Keratinocyte (primary cell): ENCODE measurements around the gene KIF21A. TPM values are rescaled to one million over a fixed set of nuclear protein-coding genes. Genes with fewer than 3 reads are reported as not detected.

Experiments
- DNase-seq: peaks from one replicate; pipeline ENCODE4 v3.0.0-alpha.2; 2011; ENCODE audit warnings: low read depth, missing footprints, low spot score
- FAIRE-seq: peaks from 2 replicates; lab custom pipeline; 2011; peaks lifted over from hg19 to GRCh38; lab: Jason Lieb, UNC
- H2AFZ ChIP-seq: 2 replicates; pipeline ENCODE4 v1.6.0; 2012; ENCODE audit warnings: low read length, control low read depth, inconsistent platforms; ENCODE audit not compliant: control insufficient read depth
- H3K27ac ChIP-seq: 2 replicates; pipeline ENCODE4 v1.5.1; 2011; ENCODE audit warnings: low read length; ENCODE audit not compliant: control insufficient read depth, insufficient read depth
- H3K27me3 ChIP-seq: 3 replicates; pipeline ENCODE4 v1.6.0; 2011; ENCODE audit warnings: low read length; ENCODE audit not compliant: control insufficient read depth, insufficient read depth; ENCODE audit errors: extremely low read depth
- H3K36me3 ChIP-seq, 2 experiments: 2 replicates in 1 of 2; 3 replicates in 1 of 2; pipeline ENCODE4 v1.5.1; 2011; ENCODE audit warnings: low read length in 2 of 2, mild to moderate bottlenecking in 1 of 2; ENCODE audit not compliant: control insufficient read depth in 2 of 2, insufficient read depth in 2 of 2; ENCODE audit errors: extremely low read depth in 1 of 2
- H3K4me1 ChIP-seq: 3 replicates; pipeline ENCODE4 v1.5.1; 2011; ENCODE audit warnings: low read length; ENCODE audit not compliant: control insufficient read depth, insufficient read depth; ENCODE audit errors: extremely low read depth
- H3K4me2 ChIP-seq: 3 replicates; pipeline ENCODE4 v1.6.0; 2011; ENCODE audit warnings: low read depth, low read length; ENCODE audit not compliant: control insufficient read depth, insufficient read depth; ENCODE audit errors: extremely low read depth
- H3K4me3 ChIP-seq, 3 experiments: fragments of 200-600 bp in 1 of 3; sonication (generic) in 1 of 3; 2 replicates in 2 of 3; 3 replicates in 1 of 3; pipeline ENCODE4 v1.5.1; 2011 to 2016; ENCODE audit warnings: low read length in 3 of 3, mild to moderate bottlenecking in 3 of 3, control low read depth in 2 of 3, inconsistent platforms in 1 of 3, low read depth in 1 of 3, mixed read lengths in 1 of 3, mixed run types in 1 of 3, moderate library complexity in 1 of 3; ENCODE audit not compliant: control insufficient read depth in 2 of 3, insufficient read depth in 2 of 3; ENCODE audit errors: extremely low read depth in 1 of 3
- H3K79me2 ChIP-seq: 2 replicates; pipeline ENCODE4 v1.6.0; 2012; ENCODE audit warnings: low read length; ENCODE audit not compliant: control insufficient read depth, insufficient read depth
- H3K9ac ChIP-seq: 3 replicates; pipeline ENCODE4 v1.6.0; 2011; ENCODE audit warnings: low read length; ENCODE audit not compliant: control insufficient read depth, insufficient read depth; ENCODE audit errors: extremely low read depth
- H3K9me1 ChIP-seq: 3 replicates; pipeline ENCODE4 v1.6.0; 2011; ENCODE audit warnings: low read length; ENCODE audit not compliant: control insufficient read depth, insufficient read depth; ENCODE audit errors: extremely low read depth
- H3K9me3 ChIP-seq: 2 replicates; pipeline ENCODE4 v1.5.1; 2012; ENCODE audit warnings: low read depth, low read length; ENCODE audit not compliant: control insufficient read depth
- H4K20me1 ChIP-seq: 3 replicates; pipeline ENCODE4 v1.6.0; 2011; ENCODE audit warnings: low read length; ENCODE audit not compliant: control insufficient read depth, insufficient read depth; ENCODE audit errors: extremely low read depth
- CTCF ChIP-seq, 3 experiments: IDR thresholded peaks in 1 of 3; conservative IDR thresholded peaks in 1 of 3; optimal IDR thresholded peaks in 1 of 3; 2 replicates in 2 of 3; 3 replicates in 1 of 3; pipeline versions ENCODE3 to v1.5.1; 2011; ENCODE audit warnings: low read length in 3 of 3, mild to moderate bottlenecking in 3 of 3, moderate library complexity in 2 of 3, control low read depth in 1 of 3, inconsistent platforms in 1 of 3; ENCODE audit not compliant: insufficient read depth in 2 of 3; ENCODE audit errors: extremely low read depth in 1 of 3
- EZH2 ChIP-seq: IDR thresholded peaks from one replicate; pipeline ENCODE4 v1.6.1; 2012; ENCODE audit warnings: inconsistent platforms, mild to moderate bottlenecking, low read length, moderate library complexity
- dilution Hi-C: fragments of 300-500 bp; cut with MboI; formaldehyde crosslinking; loops from one replicate; pipeline ENCODE4 v1.7.0; 2020; ENCODE audit warnings: low sequenced_read_pairs; ENCODE audit not compliant: extremely low pct_ligation_motif_present
- polyA plus RNA-seq, 5 experiments: library from polyadenylated mRNA; depleted of rRNA in 3 of 5; stranded (reverse) in 3 of 5; stranded (forward) in 1 of 5; unstranded in 1 of 5; fragments of >200 nt; gene quantifications; 1 replicate in 1 of 5; 2 replicates in 3 of 5; 3 replicates in 1 of 5; pipeline versions ENCODE4 v1.2.1 to v1.2.3, GENCODE V29; 2011 to 2012; ENCODE audit warnings: missing spikeins in 2 of 5, low read depth in 1 of 5, low replicate concordance in 1 of 5

Gene KIF21A
- polyA plus RNA-seq, 1 donor (not counting 4 experiments of a cell fraction or from before 2014, with no cell fraction given) = 27.5 TPM

GRCh38 chr12:39364196-39364595 is 78.7 kb downstream of the KIF21A start:
- Histone ChIP-seq H3K9ac (no peak overlapping the region), H3K27ac (no peak overlapping the region), H3K9me3 (no peaks in the 10 kb centered on the region), H3K27me3 (no peaks in the 10 kb centered on the region), H3K36me3 (peaks cover 0 to 3% of the 10 kb centered on the region in 2 experiments), H3K4me2 (no peak overlapping the region), H3K4me1 (no peaks in the 10 kb centered on the region), H2AFZ (no peak overlapping the region), H4K20me1 (no peaks in the 10 kb centered on the region), H3K79me2 (no peaks in the 10 kb centered on the region), H3K4me3 (no peak overlapping the region), H3K9me1 (no peaks in the 10 kb centered on the region)
- DNase-seq (no peak), FAIRE-seq (no peak)
- dilution Hi-C loops = no loop called here
- TF ChIP-seq CTCF (optimal IDR thresholded peaks at IDR 0.05 in 1 of 3, IDR thresholded peaks at IDR 0.05 in 1 of 3, conservative IDR thresholded peaks at IDR 0.05 in 1 of 3; ENCODE audit: extremely low read depth in 1 of 3, insufficient read depth in 2 of 3, low read length in 3 of 3) = no peak
- TF ChIP-seq EZH2 = no peak

GRCh38 chr12:39359645-39360044 is 83.3 kb downstream of the KIF21A start:
- H3K9me1 ChIP-seq = no peaks in the 10 kb centered on the region
- DNase-seq (no peak), FAIRE-seq (no peak)
- no peaks in the 10 kb centered on the region for H3K79me2 ChIP-seq
- dilution Hi-C loops = no loop called here
- no peak overlapping the region for H3K4me3 ChIP-seq
- no peak overlapping the region for H3K4me2 ChIP-seq
- no peaks in the 10 kb centered on the region for H3K27me3 ChIP-seq
- H2AFZ ChIP-seq = no peak overlapping the region
- no peaks in the 10 kb centered on the region for H4K20me1 ChIP-seq
- no peaks in the 10 kb centered on the region for H3K9me3 ChIP-seq
- no peak overlapping the region for H3K9ac ChIP-seq
- no peak for TF ChIP-seq EZH2
- no peak overlapping the region for H3K27ac ChIP-seq
- H3K4me1 ChIP-seq = no peaks in the 10 kb centered on the region
- no peaks in the 10 kb centered on the region for H3K36me3 ChIP-seq

- H3K27me3 ChIP-seq = no peaks in the 10 kb centered on the region
- no peaks in the 10 kb centered on the region for H3K36me3 ChIP-seq
- H3K27ac ChIP-seq = no peak overlapping the region
- DNase-seq (no peak), FAIRE-seq (no peak)
- no peaks in the 10 kb centered on the region for H3K4me1 ChIP-seq
- H2AFZ ChIP-seq = no peak overlapping the region
- no peak overlapping the region for H3K4me2 ChIP-seq
- no peaks in the 10 kb centered on the region for H3K9me3 ChIP-seq
- H4K20me1 ChIP-seq = no peaks in the 10 kb centered on the region
- no peak overlapping the region for H3K4me3 ChIP-seq
- TF ChIP-seq EZH2 (no peak), CTCF (optimal IDR thresholded peaks at IDR 0.05 in 1 of 3, IDR thresholded peaks at IDR 0.05 in 1 of 3, conservative IDR thresholded peaks at IDR 0.05 in 1 of 3; ENCODE audit: extremely low read depth in 1 of 3, insufficient read depth in 2 of 3, low read length in 3 of 3) (no peak)
- dilution Hi-C loops = no loop called here
- H3K79me2 ChIP-seq = no peaks in the 10 kb centered on the region
- no peak overlapping the region for H3K9ac ChIP-seq
- no peaks in the 10 kb centered on the region for H3K9me1 ChIP-seq
Observed at GRCh38 chr12:39357041-39357440, 85.9 kb downstream of the KIF21A start.
